Measurements from ENCODE around the gene PLCB3. TPM values are rescaled to one million over a fixed set of nuclear protein-coding genes. Genes with fewer than 3 reads are reported as not detected.

PLCB3 gene
- total RNA-seq, 1 experiment from 2014 or later = 41.2 TPM

- H3K4me1 ChIP-seq (ENCODE audit: control insufficient read depth, insufficient read depth, low read length) = peaks cover 45% of the 10 kb centered on the region
- ATAC-seq (no peak), DNase-seq (ENCODE audit: low read depth, low spot score) (no peak)
- intact Hi-C loops (cut with micrococcal nuclease; ENCODE audit: unreplicated experiment) = loop anchor here (10.0 kb wide), 1 partner anchor 61 kb away; the partner anchor contains the start of genes CATSPERZ and ESRRA
- H3K27ac ChIP-seq (ENCODE audit: low read length) = peak overlapping the region; percentile 55
- TF ChIP-seq REST (IDR thresholded peaks at IDR 0.05; ENCODE audit: insufficient read depth in 1 of 2, low read depth in 2 of 2, low read length in 1 of 2) (no peak), POLR2AphosphoS5 (IDR thresholded peaks at IDR 0.05; ENCODE audit: low read depth, low read length) (peak; percentile 60), SIN3A (IDR thresholded peaks at IDR 0.05; ENCODE audit: borderline replicate concordance, insufficient read depth, low read depth, low read length) (no peak)
- no peaks in the 10 kb centered on the region for H3K9me3 ChIP-seq (ENCODE audit: control insufficient read depth, insufficient read depth, low read depth, low read length)
- ChIA-PET POLR2A (interaction anchor here (0.7 kb wide), 2 partner anchors 62 to 230 kb away, joined by 3 read pairs; no protein-coding TSS in a partner anchor), CTCF (interaction anchor here (0.9 kb wide), 1 partner anchor 8 kb away, joined by 3 read pairs; no protein-coding TSS in a partner anchor)
- no peaks in the 10 kb centered on the region for H3K27me3 ChIP-seq (ENCODE audit: control insufficient read depth, insufficient read depth, low read length)
- H3K4me3 ChIP-seq (ENCODE audit: low read depth in 2 of 2, low read length in 2 of 2) = peak overlapping the region; percentile 20 to 85; a peak in 3 of 4 replicates
- peaks cover 3% of the 10 kb centered on the region; the same call in 1 of the 2 replicates for H3K36me3 ChIP-seq (ENCODE audit: control insufficient read depth, insufficient read depth, low read length)
- in situ Hi-C loops (cut with HindIII; ENCODE audit: low pct_unique_long_range_greater_than_20kb, low sequenced_read_pairs) = no loop called here
- BruUV-seq (replicated peaks) = no TSS peak
Observed at GRCh38 chr11:64244107-64244506, 7.2 kb upstream of the PLCB3 start.

- peak overlapping the region; percentile 95 for H3K27ac ChIP-seq (ENCODE audit: low read length)
- intact Hi-C loops (cut with micrococcal nuclease; ENCODE audit: unreplicated experiment) (loop anchor here (10.0 kb wide), 1 partner anchor 60 kb away; the partner anchor contains the start of genes CATSPERZ and ESRRA), in situ Hi-C loops (cut with HindIII; ENCODE audit: low pct_unique_long_range_greater_than_20kb, low sequenced_read_pairs) (no loop called here)
- BruUV-seq (replicated peaks) = no TSS peak
- DNase-seq (ENCODE audit: low read depth, low spot score) (no peak), ATAC-seq (no peak)
- TF ChIP-seq TCF7L2 (IDR thresholded peaks at IDR 0.05; ENCODE audit: low read depth, low read length) (no peak), POLR2AphosphoS5 (IDR thresholded peaks at IDR 0.05; ENCODE audit: low read depth, low read length) (no peak), SIN3A (IDR thresholded peaks at IDR 0.05; ENCODE audit: borderline replicate concordance, insufficient read depth, low read depth, low read length) (no peak), CTCF (IDR thresholded peaks at IDR 0.05) (no peak), REST (IDR thresholded peaks at IDR 0.05; ENCODE audit: insufficient read depth in 1 of 2, low read depth in 2 of 2, low read length in 1 of 2) (no peak)
- H3K27me3 ChIP-seq (ENCODE audit: control insufficient read depth, insufficient read depth, low read length) = no peaks in the 10 kb centered on the region
- CTCF ChIA-PET = no interaction called here
- H3K4me3 ChIP-seq (ENCODE audit: low read depth in 2 of 2, low read length in 2 of 2) = peak overlapping the region; percentile 85 to 95
- peaks cover 3% of the 10 kb centered on the region; the same call in 1 of the 2 replicates for H3K36me3 ChIP-seq (ENCODE audit: control insufficient read depth, insufficient read depth, low read length)
- peaks cover 51% of the 10 kb centered on the region for H3K4me1 ChIP-seq (ENCODE audit: control insufficient read depth, insufficient read depth, low read length)
- H3K9me3 ChIP-seq (ENCODE audit: control insufficient read depth, insufficient read depth, low read depth, low read length) = no peaks in the 10 kb centered on the region
- POLR2A ChIA-PET = interaction anchor here (0.6 kb wide), 1 partner anchor 61 kb away, joined by 3 read pairs; no protein-coding TSS in a partner anchor
Observed at GRCh38 chr11:64244966-64245365, 6.4 kb upstream of the PLCB3 start.

All from Panc1 (cell line).